ENCODE data around the gene DDX39B. TPM values are rescaled to one million over a fixed set of nuclear protein-coding genes. Genes with fewer than 3 reads are reported as not detected.

The DDX39B gene
- total RNA-seq, 1 donor from 2014 or later = 412 TPM

DNA sequence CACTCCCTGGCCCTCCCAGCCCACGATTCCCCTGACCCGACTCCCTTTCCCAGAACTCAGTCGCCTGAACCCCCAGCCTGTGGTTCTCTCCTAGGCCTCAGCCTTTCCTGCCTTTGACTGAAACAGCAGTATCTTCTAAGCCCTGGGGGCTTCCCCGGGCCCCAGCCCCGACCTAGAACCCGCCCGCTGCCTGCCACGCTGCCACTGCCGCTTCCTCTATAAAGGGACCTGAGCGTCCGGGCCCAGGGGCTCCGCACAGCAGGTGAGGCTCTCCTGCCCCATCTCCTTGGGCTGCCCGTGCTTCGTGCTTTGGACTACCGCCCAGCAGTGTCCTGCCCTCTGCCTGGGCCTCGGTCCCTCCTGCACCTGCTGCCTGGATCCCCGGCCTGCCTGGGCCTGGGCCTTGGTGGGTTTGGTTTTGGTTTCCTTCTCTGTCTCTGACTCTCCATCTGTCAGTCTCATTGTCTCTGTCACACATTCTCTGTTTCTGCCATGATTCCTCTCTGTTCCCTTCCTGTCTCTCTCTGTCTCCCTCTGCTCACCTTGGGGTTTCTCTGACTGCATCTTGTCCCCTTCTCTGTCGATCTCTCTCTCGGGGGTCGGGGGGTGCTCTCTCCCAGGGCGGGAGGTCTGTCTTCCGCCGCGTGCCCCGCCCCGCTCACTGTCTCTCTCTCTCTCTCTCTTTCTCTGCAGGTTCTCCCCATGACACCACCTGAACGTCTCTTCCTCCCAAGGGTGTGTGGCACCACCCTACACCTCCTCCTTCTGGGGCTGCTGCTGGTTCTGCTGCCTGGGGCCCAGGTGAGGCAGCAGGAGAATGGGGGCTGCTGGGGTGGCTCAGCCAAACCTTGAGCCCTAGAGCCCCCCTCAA, 30.5 kb upstream of the DDX39B start, which contains the start of gene LTA:
TSS of gene LTA (plus strand) at position 249 of the 871 bp plus-strand sequence. CDS start at position 703, 454 bp downstream.
- Histone ChIP-seq H3K4me3 (ENCODE audit: low read depth, low read length) (no peak within 1 kb of the TSS), H3K27me3 (ENCODE audit: control insufficient read depth, insufficient read depth, low read length) (no peaks in the 10 kb centered on the region), H3K36me3 (ENCODE audit: control insufficient read depth, insufficient read depth, low read length) (no peaks in the 10 kb centered on the region)
- TF ChIP-seq, protein P1, sequence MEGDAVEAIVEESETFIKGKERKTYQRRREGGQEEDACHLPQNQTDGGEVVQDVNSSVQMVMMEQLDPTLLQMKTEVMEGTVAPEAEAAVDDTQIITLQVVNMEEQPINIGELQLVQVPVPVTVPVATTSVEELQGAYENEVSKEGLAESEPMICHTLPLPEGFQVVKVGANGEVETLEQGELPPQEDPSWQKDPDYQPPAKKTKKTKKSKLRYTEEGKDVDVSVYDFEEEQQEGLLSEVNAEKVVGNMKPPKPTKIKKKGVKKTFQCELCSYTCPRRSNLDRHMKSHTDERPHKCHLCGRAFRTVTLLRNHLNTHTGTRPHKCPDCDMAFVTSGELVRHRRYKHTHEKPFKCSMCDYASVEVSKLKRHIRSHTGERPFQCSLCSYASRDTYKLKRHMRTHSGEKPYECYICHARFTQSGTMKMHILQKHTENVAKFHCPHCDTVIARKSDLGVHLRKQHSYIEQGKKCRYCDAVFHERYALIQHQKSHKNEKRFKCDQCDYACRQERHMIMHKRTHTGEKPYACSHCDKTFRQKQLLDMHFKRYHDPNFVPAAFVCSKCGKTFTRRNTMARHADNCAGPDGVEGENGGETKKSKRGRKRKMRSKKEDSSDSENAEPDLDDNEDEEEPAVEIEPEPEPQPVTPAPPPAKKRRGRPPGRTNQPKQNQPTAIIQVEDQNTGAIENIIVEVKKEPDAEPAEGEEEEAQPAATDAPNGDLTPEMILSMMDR (IDR thresholded peaks at IDR 0.05; ENCODE audit: insufficient read depth, low read length, poor library complexity, severe bottlenecking) = no peak
- DNase-seq (ENCODE audit: low read depth) = no peak

DNA sequence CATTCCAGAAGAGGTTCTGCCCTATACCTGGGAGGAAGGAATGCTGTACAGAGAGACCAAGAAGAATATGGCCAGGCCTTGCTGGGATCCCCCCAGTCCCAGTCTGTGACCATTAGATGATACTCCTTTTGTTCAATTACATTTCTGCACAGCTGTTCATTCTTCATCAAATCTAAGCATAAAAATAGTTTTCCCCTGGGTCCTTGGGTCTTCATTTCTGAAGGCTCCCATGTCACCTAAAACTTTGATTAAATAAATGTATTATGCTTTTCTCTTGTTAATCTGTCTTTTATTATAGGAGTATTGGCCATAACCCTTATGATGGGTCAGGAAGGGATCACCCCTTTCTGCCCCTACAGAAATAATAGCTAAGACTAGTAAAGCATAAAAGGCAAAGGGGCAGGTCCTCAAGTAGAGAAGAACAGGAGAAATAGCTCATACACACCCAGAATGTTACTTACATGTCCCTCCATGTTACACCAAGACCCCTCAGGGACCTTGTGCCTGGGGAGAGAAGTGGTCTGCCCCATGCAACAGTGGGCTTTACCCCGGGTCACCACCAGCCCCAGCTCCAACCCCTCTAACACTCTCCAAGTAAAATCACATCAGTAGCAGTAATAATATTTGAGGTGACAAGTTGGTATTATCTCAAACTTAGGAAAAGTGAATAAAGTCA, 28.2 kb upstream of the DDX39B start:
- DNase-seq (ENCODE audit: low read depth) = no peak
- Histone ChIP-seq H3K27me3 (ENCODE audit: control insufficient read depth, insufficient read depth, low read length) (no peaks in the 10 kb centered on the region), H3K36me3 (ENCODE audit: control insufficient read depth, insufficient read depth, low read length) (no peaks in the 10 kb centered on the region), H3K4me3 (ENCODE audit: low read depth, low read length) (no peak overlapping the region)
- TF ChIP-seq, protein P1 (IDR thresholded peaks at IDR 0.05; ENCODE audit: insufficient read depth, low read length, poor library complexity, severe bottlenecking) = no peak

DNA sequence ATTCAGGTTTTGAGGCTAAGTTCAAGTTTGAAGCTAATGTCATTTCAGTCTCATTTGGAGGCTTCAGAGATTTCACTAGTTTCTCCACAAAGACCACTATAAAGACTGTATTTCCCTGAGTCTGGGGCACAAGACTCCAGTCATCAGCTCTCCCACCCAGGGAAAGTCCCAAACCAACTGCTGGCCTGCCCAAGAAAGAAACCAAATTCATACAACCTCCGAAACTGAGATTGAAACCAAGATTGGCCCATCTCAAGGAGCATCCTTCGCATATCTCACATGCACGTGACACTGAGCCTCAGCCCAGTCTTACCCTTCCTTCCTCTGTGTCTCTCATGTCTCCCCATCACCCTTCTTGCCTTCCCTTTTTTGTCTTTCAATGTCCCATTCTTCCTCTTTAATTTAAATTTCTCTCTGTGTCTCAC, 26.7 kb upstream of the DDX39B start:
- no peaks in the 10 kb centered on the region for H3K36me3 ChIP-seq (ENCODE audit: control insufficient read depth, insufficient read depth, low read length)
- no peak for DNase-seq (ENCODE audit: low read depth)
- no peaks in the 10 kb centered on the region for H3K27me3 ChIP-seq (ENCODE audit: control insufficient read depth, insufficient read depth, low read length)
- H3K4me3 ChIP-seq (ENCODE audit: low read depth, low read length) = no peak overlapping the region
- TF ChIP-seq, protein P1 (IDR thresholded peaks at IDR 0.05; ENCODE audit: insufficient read depth, low read length, poor library complexity, severe bottlenecking) = no peak

DNA sequence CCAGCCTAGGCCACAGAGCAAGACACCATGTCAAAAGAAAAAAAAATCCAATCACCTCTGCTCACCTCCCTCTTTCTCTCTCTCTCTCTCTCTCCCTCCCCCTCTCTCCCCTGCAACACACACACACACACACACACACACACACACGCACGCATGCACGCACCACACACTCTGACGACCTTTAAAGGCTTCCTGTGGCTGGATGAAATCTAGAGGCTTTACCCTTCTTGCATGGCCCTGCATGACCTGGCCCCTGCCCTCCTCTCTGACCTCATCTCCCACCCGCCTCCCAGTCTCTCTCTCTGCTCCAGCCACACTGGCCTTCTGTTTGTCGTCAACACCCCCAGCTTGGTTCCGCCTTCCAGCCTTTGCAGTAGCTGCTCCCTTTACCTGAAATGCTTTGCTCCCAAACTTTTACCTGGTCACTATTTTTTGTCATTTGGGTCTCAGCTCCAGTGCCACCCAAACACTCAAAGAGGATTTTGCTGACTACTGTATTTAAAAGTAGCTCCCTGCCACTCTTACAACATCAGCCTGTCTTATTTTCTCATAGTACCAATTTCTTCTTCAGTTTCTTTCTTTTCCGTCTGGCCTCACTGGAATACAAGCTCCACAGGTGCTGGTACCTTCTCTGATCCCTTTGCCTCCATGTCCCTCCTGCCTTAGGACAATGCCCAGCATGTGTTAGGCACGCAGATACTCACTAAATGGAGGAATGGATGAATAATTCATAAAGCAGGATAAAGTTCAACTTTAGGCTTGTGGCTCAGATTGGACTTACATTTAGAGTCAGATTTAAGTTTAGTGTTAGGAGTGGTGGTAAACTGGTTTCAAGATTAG, 25.9 kb upstream of the DDX39B start:
- no peaks in the 10 kb centered on the region for H3K27me3 ChIP-seq (ENCODE audit: control insufficient read depth, insufficient read depth, low read length)
- DNase-seq (ENCODE audit: low read depth) = no peak
- no peaks in the 10 kb centered on the region for H3K36me3 ChIP-seq (ENCODE audit: control insufficient read depth, insufficient read depth, low read length)
- no peak overlapping the region for H3K4me3 ChIP-seq (ENCODE audit: low read depth, low read length)
- TF ChIP-seq, protein P1 (IDR thresholded peaks at IDR 0.05; ENCODE audit: insufficient read depth, low read length, poor library complexity, severe bottlenecking) = no peak

DNA sequence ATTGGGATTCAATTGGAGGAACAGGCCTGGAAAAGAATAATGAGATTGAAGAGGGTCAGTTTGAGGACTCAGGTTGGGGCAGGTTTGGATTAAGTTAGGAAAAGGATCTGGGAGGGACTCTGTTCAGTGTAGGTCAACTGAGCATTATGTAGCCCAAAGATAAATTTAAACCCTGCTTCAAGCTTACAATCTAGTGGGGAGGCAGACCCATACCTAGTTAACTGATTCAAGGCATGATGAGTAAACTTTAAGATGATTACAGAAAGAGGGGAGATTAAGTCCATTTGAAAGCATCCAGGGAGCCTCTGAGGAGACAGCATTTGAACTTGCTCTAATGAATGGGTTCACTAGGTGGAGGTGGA, 18.9 kb upstream of the DDX39B start:
- no peaks in the 10 kb centered on the region for H3K27me3 ChIP-seq (ENCODE audit: control insufficient read depth, insufficient read depth, low read length)
- no peak for DNase-seq (ENCODE audit: low read depth)
- peaks cover 8% of the 10 kb centered on the region for H3K36me3 ChIP-seq (ENCODE audit: control insufficient read depth, insufficient read depth, low read length)
- no peak overlapping the region for H3K4me3 ChIP-seq (ENCODE audit: low read depth, low read length)
- TF ChIP-seq, protein P1 (IDR thresholded peaks at IDR 0.05; ENCODE audit: insufficient read depth, low read length, poor library complexity, severe bottlenecking) = no peak

Measured in kidney epithelial cell (primary cell).